Ascending aorta (tissue), 2 donors: ENCODE data around the gene ENTPD6. TPM values are rescaled to one million over a fixed set of nuclear protein-coding genes. Genes with fewer than 3 reads are reported as not detected.

Experiments
- DNase-seq, 2 donors: peaks; one replicate each; pipeline ENCODE4 v3.0.0-alpha.2; 2019; ENCODE audit warnings: low spot score in 2 of 2
- H3K27ac ChIP-seq, 2 donors: fragments of 200-600 bp; sonication (generic); one replicate each; pipeline ENCODE4 v1.5.1; 2016 to 2017; ENCODE audit warnings: mild to moderate bottlenecking in 1 of 2
- H3K27me3 ChIP-seq: fragments of 200-600 bp; sonication (generic); one replicate; pipeline ENCODE4 v1.5.1; 2017
- H3K36me3 ChIP-seq, 2 donors: fragments of 200-600 bp; sonication (generic); one replicate each; pipeline ENCODE4 v1.5.1; 2016
- H3K4me1 ChIP-seq, 2 donors: fragments of 200-600 bp; sonication (generic); one replicate each; pipeline ENCODE4 v1.5.1; 2016 to 2017; ENCODE audit warnings: mild to moderate bottlenecking in 1 of 2
- H3K4me3 ChIP-seq, 2 donors: fragments of 200-600 bp; sonication (generic); one replicate each; pipeline ENCODE4 v1.5.1; 2016 to 2017; ENCODE audit warnings: mild to moderate bottlenecking in 1 of 2
- H3K9me3 ChIP-seq, 2 donors: fragments of 200-600 bp; sonication (generic); one replicate each; pipeline ENCODE4 v1.5.1; 2016
- intact Hi-C: fragments of 100-400 bp; cut with DNase I; formaldehyde crosslinking; loops from one replicate; pipeline ENCODE4 v1.15.1; 2023
- total RNA-seq: library from RNA; depleted of rRNA; stranded (reverse); fragments of >200 nt; gene quantifications from one replicate; pipeline ENCODE4 v1.1.0, GENCODE V29; 2016
- TF ChIP-seq, protein P1 (sequence below), 3 experiments: fragments of 200-600 bp in 2 of 3; fragments of 450-650 bp in 1 of 3; sonication (generic) in 2 of 3; IDR thresholded peaks; one replicate each; pipeline ENCODE4 v1.5.1; 2016 to 2019; ENCODE audit warnings: antibody characterized with exemption in 3 of 3, mild to moderate bottlenecking in 1 of 3, moderate library complexity in 1 of 3

Gene ENTPD6
- total RNA-seq, 1 donor from 2014 or later, result 66.5 TPM

DNA sequence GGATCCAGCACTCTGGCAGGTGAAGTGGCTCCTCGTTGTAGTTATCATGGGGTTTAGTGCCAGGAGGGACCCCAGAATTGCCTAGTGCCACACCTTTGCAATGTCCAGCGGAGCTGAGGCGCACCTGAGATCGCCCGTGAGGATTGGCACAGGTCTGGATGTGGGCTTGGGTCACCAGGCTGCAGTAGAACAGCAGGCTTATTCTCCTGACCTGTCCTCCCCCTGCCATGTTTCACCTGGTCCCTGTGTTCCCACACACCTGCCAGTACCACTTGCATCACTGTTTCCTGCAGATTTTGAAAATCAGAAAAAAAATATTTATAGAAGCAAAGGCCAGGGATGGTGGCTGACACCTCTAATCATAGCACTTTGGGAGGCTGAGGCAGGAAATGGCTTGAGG, 16.7 kb downstream of the ENTPD6 start:
- Histone ChIP-seq H3K4me3 (no peak overlapping the region), H3K27ac (no peak overlapping the region), H3K36me3 (peaks cover 49 to 75% of the 10 kb centered on the region in 2 donors), H3K27me3 (no peaks in the 10 kb centered on the region), H3K9me3 (no peaks in the 10 kb centered on the region), H3K4me1 (no peaks in the 10 kb centered on the region)
- DNase-seq, result no peak
- TF ChIP-seq, protein P1, sequence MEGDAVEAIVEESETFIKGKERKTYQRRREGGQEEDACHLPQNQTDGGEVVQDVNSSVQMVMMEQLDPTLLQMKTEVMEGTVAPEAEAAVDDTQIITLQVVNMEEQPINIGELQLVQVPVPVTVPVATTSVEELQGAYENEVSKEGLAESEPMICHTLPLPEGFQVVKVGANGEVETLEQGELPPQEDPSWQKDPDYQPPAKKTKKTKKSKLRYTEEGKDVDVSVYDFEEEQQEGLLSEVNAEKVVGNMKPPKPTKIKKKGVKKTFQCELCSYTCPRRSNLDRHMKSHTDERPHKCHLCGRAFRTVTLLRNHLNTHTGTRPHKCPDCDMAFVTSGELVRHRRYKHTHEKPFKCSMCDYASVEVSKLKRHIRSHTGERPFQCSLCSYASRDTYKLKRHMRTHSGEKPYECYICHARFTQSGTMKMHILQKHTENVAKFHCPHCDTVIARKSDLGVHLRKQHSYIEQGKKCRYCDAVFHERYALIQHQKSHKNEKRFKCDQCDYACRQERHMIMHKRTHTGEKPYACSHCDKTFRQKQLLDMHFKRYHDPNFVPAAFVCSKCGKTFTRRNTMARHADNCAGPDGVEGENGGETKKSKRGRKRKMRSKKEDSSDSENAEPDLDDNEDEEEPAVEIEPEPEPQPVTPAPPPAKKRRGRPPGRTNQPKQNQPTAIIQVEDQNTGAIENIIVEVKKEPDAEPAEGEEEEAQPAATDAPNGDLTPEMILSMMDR (IDR thresholded peaks at IDR 0.05), result no peak
- intact Hi-C loops, result no loop called here

DNA sequence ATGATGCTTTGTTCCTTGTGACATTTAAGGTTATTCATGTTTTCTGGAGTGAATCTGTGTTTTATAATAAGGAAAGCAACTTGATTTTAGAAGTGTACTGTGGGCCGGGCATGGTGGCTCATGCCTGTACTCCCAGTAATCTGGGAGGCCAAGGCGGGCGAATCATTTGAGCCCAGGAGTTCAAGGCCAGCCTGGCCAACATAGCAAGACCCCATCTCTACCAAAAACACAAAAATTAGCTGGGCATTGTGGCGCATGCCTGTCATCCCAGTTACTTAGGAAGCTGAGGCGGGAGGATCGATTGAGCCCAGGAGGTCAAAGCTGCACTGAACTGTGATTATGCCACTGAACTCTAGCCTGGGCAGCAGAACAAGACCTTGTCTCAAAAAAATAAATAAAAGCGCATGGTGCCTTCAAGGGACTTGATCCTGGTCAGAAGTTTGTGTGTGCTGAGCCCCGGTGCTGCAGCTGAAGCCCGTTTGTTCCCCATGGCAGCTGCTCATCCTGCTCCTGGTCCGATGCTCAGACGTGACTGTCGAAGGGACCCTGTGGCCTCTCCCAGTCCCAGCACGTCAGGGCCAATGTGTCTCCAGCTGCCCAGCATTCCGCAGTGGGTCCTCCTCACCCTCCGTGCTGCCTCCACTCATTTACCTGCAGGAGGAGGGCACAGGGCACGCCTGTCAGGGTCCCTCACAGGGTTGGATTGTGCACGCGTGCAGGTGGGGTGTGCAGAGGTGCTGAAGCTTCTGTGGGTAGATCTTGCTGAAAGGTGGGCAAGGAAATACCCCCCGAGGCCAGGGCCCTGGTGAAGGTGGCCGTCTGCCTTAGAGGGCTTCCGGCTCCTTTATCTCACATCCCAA, 18.3 kb downstream of the ENTPD6 start:
- Histone ChIP-seq H3K27ac (no peak overlapping the region), H3K4me1 (no peaks in the 10 kb centered on the region), H3K4me3 (no peak overlapping the region), H3K27me3 (no peaks in the 10 kb centered on the region), H3K9me3 (no peaks in the 10 kb centered on the region), H3K36me3 (peaks cover 62 to 88% of the 10 kb centered on the region in 2 donors)
- intact Hi-C loops, result no loop called here
- TF ChIP-seq, protein P1 (IDR thresholded peaks at IDR 0.05), result no peak
- DNase-seq, result peak in 1 of 2 donors; percentile 25

DNA sequence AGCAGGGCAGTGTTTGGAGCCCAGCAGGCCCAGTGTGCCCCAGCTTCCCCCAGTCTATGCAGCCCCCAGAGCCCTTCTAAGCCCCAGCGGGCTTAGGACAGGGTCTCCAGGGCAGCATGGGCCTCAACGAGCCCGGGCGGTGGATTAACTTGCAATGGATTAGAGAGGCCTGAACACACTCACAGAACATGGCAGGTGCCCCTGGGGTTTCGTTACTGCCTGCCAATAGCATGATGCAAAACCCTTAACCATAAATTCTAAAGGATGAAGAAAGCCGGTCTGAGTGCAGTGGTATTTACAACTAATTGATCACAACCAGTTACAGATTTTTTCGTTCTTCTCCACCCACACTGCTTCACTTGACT, 18.9 kb downstream of the ENTPD6 start:
- H3K27me3 ChIP-seq, result no peaks in the 10 kb centered on the region
- intact Hi-C loops, result no loop called here
- H3K27ac ChIP-seq, result no peak overlapping the region
- TF ChIP-seq, protein P1 (IDR thresholded peaks at IDR 0.05), result no peak
- H3K4me3 ChIP-seq, result no peak overlapping the region
- peaks cover 62 to 92% of the 10 kb centered on the region in 2 donors for H3K36me3 ChIP-seq
- H3K4me1 ChIP-seq, result no peaks in the 10 kb centered on the region
- no peak for DNase-seq
- H3K9me3 ChIP-seq, result no peaks in the 10 kb centered on the region

DNA sequence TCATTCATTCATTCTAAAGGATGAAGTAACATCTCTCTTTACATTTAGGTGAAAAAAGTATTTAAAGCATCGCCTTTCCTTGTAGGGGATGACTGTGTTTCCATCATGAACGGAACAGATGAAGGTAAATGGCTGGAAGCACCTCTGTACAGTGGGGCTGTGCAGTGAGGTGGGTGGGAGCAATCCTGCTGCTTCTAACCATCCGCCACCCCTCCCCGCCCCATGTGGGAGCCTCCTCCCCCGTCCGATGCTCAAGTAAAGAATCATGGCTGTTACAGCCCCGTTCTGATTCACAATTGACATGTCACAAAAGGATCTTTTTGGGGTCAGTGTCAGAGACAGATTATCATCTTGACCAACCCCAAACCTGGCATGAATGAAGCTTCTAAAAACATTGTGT, 19.3 kb downstream of the ENTPD6 start:
- intact Hi-C loops, result no loop called here
- no peak overlapping the region for H3K4me3 ChIP-seq
- no peaks in the 10 kb centered on the region for H3K4me1 ChIP-seq
- no peaks in the 10 kb centered on the region for H3K9me3 ChIP-seq
- no peak for DNase-seq
- H3K27ac ChIP-seq, result no peak overlapping the region
- TF ChIP-seq, protein P1 (IDR thresholded peaks at IDR 0.05), result no peak
- no peaks in the 10 kb centered on the region for H3K27me3 ChIP-seq
- H3K36me3 ChIP-seq, result peaks cover 60 to 95% of the 10 kb centered on the region in 2 donors

DNA sequence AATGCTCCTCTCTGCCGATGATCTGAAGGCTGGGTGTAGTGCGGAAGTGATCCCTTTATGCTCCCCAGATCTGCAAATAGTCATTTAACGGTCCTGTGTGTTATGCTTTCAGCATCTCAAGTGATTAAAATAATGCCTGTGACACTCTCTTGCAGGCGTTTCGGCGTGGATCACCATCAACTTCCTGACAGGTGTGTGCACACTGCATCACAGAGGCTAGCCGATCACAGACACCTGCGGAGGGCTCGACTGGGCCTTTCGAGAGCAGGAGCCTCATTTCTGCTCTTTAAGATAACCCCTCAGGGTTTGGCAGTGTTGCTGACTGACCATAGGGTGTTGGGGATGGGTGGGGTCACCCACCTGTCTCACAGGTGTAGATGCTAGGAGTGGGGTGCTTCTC, 20.0 kb downstream of the ENTPD6 start:
- H3K27me3 ChIP-seq, result no peaks in the 10 kb centered on the region
- peaks cover 62 to 93% of the 10 kb centered on the region in 2 donors for H3K36me3 ChIP-seq
- intact Hi-C loops, result no loop called here
- H3K9me3 ChIP-seq, result no peaks in the 10 kb centered on the region
- TF ChIP-seq, protein P1 (IDR thresholded peaks at IDR 0.05), result no peak
- DNase-seq, result no peak
- no peak overlapping the region for H3K27ac ChIP-seq
- H3K4me3 ChIP-seq, result no peak overlapping the region
- H3K4me1 ChIP-seq, result no peaks in the 10 kb centered on the region
